ENCODE data around the gene PRDM16.

PRDM16 gene

DNA sequence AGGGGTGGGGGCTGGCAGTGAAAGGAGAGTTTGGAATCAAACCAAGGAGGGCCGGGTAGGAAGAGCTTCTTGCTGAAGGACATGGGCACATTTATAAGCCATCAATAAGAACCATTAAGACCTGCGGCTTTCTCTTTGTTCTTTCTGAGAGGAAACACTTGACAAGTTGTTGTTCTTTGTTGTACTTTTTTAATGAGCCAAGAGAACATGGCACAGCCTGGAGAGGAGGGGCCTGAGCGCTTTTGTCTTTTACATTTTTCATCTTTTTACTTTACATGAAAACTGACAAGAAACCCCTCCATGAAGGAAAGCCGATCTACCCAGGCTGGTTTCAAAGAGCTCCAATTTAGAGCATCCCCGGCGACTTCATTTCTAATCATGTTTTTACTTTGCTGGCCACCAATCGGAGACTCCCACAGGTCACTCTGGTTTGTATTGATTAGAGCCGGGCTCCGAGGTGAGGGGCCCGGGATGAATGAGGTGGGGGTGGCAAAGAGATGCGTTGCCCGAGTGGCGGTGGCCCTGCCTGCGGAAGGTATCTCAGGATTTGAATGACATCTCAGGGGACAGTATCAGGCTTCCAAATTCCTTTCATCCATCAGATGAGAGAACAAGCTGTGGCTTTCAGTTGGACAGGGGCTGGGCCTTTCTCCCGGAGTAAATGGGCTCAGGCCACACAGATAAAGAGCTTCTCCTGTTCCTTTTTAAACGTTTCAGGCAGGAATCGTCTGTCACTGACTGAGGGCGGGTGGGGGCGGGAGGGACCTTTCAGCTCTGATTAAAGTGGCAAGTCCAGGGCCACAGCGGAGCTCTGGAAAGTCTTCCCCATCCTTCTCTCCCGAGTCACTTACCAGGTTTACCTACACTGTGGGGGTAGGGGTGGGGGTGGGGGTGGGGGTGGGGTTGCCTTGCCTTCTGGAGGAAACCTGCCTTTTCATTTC is 246.7 kb downstream of the PRDM16 start:
- DNase-seq: no peak
- no peaks in the 10 kb centered on the region for H3K4me1 ChIP-seq (ENCODE audit: low read length)

DNA sequence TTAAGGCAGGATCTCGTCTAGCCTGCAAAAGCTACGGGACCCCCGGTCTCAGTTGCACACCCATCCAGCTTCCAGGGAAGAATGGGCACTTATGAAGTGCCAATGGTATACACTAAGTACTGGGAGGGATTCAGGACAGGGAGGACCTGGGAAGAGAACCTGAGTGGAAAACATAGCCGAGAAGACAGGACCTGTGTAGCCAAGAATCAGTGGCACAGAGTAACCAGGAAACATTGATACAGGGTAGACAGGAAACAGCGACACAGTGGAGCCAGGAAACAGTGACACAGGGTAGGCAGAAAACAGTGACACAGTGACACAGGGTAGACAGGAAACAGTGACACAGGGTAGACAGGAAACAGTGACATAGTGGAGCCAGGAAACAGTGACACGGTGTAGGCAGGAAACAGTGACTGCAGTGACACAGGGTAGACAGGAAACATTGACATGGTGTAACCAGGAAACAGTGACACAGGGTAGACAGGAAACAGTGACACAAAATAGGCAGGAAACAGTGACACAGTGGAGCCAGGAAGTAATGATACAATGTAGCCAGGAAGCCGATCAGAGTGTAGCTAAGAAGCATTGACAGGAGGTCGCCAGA is 247.4 kb downstream of the PRDM16 start:
- Histone ChIP-seq H3K79me2 (ENCODE audit: low read length) (no peaks in the 10 kb centered on the region), H3K9me3 (replicated peaks; ENCODE audit: insufficient read depth, low read length) (no peaks in the 10 kb centered on the region), H3K27me3 (replicated peaks; ENCODE audit: insufficient read depth, low read length) (peaks cover 88% of the 10 kb centered on the region), H3K36me3 (replicated peaks; ENCODE audit: insufficient read depth, low read length) (no peaks in the 10 kb centered on the region), H3K27ac (ENCODE audit: low read length) (no peak overlapping the region), H3F3A (ENCODE audit: insufficient read depth, low read length) (no peaks in the 10 kb centered on the region), H3K9ac (ENCODE audit: low read length) (no peak overlapping the region), H3K4me1 (ENCODE audit: low read length) (no peaks in the 10 kb centered on the region), H3K9me2 (replicated peaks; ENCODE audit: insufficient read depth, low read length) (no peaks in the 10 kb centered on the region), H2AFZ (ENCODE audit: low read length) (no peak overlapping the region), H3K4me2 (ENCODE audit: low read depth, low read length) (no peak overlapping the region), H4K20me1 (ENCODE audit: insufficient read depth, low read length) (no peaks in the 10 kb centered on the region), H3K4me3 (ENCODE audit: low read length) (no peak overlapping the region)
- no peak for TF ChIP-seq EZH2 (optimal IDR thresholded peaks at IDR 0.05; ENCODE audit: low read depth, low read length)
- DNase-seq: no peak

More for the DNA sequence above, 246.7 kb downstream of the PRDM16 start:
- H3K9ac ChIP-seq (ENCODE audit: low read length): no peak overlapping the region
- no peaks in the 10 kb centered on the region for H3K36me3 ChIP-seq (replicated peaks; ENCODE audit: insufficient read depth, low read length)
- TF ChIP-seq EZH2 (optimal IDR thresholded peaks at IDR 0.05; ENCODE audit: low read depth, low read length): peak; percentile 94
- TF ChIP-seq, protein P1, sequence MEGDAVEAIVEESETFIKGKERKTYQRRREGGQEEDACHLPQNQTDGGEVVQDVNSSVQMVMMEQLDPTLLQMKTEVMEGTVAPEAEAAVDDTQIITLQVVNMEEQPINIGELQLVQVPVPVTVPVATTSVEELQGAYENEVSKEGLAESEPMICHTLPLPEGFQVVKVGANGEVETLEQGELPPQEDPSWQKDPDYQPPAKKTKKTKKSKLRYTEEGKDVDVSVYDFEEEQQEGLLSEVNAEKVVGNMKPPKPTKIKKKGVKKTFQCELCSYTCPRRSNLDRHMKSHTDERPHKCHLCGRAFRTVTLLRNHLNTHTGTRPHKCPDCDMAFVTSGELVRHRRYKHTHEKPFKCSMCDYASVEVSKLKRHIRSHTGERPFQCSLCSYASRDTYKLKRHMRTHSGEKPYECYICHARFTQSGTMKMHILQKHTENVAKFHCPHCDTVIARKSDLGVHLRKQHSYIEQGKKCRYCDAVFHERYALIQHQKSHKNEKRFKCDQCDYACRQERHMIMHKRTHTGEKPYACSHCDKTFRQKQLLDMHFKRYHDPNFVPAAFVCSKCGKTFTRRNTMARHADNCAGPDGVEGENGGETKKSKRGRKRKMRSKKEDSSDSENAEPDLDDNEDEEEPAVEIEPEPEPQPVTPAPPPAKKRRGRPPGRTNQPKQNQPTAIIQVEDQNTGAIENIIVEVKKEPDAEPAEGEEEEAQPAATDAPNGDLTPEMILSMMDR (IDR thresholded peaks at IDR 0.05; ENCODE audit: low read length): no peak
- H3K27ac ChIP-seq (ENCODE audit: low read length): no peak overlapping the region
- H4K20me1 ChIP-seq (ENCODE audit: insufficient read depth, low read length): no peaks in the 10 kb centered on the region
- H3K79me2 ChIP-seq (ENCODE audit: low read length): no peaks in the 10 kb centered on the region
- no peak overlapping the region for H2AFZ ChIP-seq (ENCODE audit: low read length)
- no peaks in the 10 kb centered on the region for H3F3A ChIP-seq (ENCODE audit: insufficient read depth, low read length)
- no peak overlapping the region for H3K4me2 ChIP-seq (ENCODE audit: low read depth, low read length)
- peaks cover 88% of the 10 kb centered on the region for H3K27me3 ChIP-seq (replicated peaks; ENCODE audit: insufficient read depth, low read length)
- H3K4me3 ChIP-seq (ENCODE audit: low read length): no peak overlapping the region
- no peaks in the 10 kb centered on the region for H3K9me3 ChIP-seq (replicated peaks; ENCODE audit: insufficient read depth, low read length)
- no peaks in the 10 kb centered on the region for H3K9me2 ChIP-seq (replicated peaks; ENCODE audit: insufficient read depth, low read length)

DNA sequence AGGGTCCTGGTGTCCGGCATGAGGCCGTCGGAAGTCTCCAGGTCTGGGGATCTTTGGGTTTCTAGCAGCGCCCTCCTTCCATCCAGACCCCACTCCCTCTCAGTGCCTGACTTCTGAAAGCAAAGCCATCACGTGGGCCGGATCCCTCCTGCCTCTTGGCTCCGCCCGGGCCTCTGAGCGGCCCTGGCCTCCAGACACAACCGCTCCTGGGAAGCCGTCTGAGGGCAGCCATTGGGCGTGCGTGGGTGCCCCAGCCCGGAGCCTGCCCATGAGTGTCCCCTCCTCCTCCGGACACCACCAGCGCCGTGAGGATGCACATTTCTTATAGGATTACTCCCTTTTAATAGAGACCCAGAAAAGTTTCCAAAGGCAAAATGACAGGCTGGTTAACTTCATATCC is 248.5 kb downstream of the PRDM16 start:
- no peaks in the 10 kb centered on the region for H3K4me1 ChIP-seq (ENCODE audit: low read length)
- DNase-seq: no peak
- TF ChIP-seq, protein P1 (IDR thresholded peaks at IDR 0.05; ENCODE audit: low read length): no peak
- TF ChIP-seq EZH2 (optimal IDR thresholded peaks at IDR 0.05; ENCODE audit: low read depth, low read length) (no peak), EZH2phosphoT487 (IDR thresholded peaks at IDR 0.05; ENCODE audit: low read length) (no peak)
- H3K79me2 ChIP-seq (ENCODE audit: low read length): no peaks in the 10 kb centered on the region
- no peaks in the 10 kb centered on the region for H3K36me3 ChIP-seq (replicated peaks; ENCODE audit: insufficient read depth, low read length)
- H3F3A ChIP-seq (ENCODE audit: insufficient read depth, low read length): no peaks in the 10 kb centered on the region
- H3K9ac ChIP-seq (ENCODE audit: low read length): no peak overlapping the region
- H4K20me1 ChIP-seq (ENCODE audit: insufficient read depth, low read length): no peaks in the 10 kb centered on the region
- H3K27me3 ChIP-seq (replicated peaks; ENCODE audit: insufficient read depth, low read length): peaks cover 87% of the 10 kb centered on the region
- H3K27ac ChIP-seq (ENCODE audit: low read length): no peak overlapping the region
- no peaks in the 10 kb centered on the region for H3K9me2 ChIP-seq (replicated peaks; ENCODE audit: insufficient read depth, low read length)
- H3K4me2 ChIP-seq (ENCODE audit: low read depth, low read length): no peak overlapping the region
- H2AFZ ChIP-seq (ENCODE audit: low read length): no peak overlapping the region
- no peaks in the 10 kb centered on the region for H3K9me3 ChIP-seq (replicated peaks; ENCODE audit: insufficient read depth, low read length)
- no peak overlapping the region for H3K4me3 ChIP-seq (ENCODE audit: low read length)
